Lower leg skin (tissue), 4 donors: ENCODE results near the gene NOC4L. TPM values are rescaled to one million over a fixed set of nuclear protein-coding genes. Genes with fewer than 3 reads are reported as not detected.
"Not testable (repeated sequence)": the region's sequence is repeated elsewhere in the genome, so short reads cannot be mapped to it uniquely, and the experiment has no call there.

Experiments
- DNase-seq, 2 donors: peaks; one replicate each; pipeline ENCODE4 v3.0.0-alpha.2; 2019; ENCODE audit warnings: low spot score in 2 of 2
- H3K4me3 ChIP-seq: fragments of 200-600 bp; sonication (generic); 2 replicates; pipeline ENCODE4 v1.5.1; 2017; ENCODE audit warnings: mild to moderate bottlenecking, low read depth; ENCODE audit not compliant: poor library complexity, severe bottlenecking
- CTCF ChIP-seq, 3 donors: fragments of 450-650 bp; IDR thresholded peaks; one replicate each; pipeline ENCODE4 v1.5.1; 2016; ENCODE audit warnings: antibody characterized with exemption in 3 of 3, mild to moderate bottlenecking in 3 of 3, moderate library complexity in 2 of 3
- POLR2A ChIP-seq, 2 donors: fragments of 450-650 bp; IDR thresholded peaks; one replicate each; pipeline ENCODE4 v1.6.1; 2016 to 2017; ENCODE audit warnings: antibody characterized with exemption in 2 of 2, mild to moderate bottlenecking in 1 of 2, moderate library complexity in 1 of 2
- WGBS, 2 donors: methylation state at CpG; one replicate each; pipeline ENCODE4 v1.1.5; 2018; 5-methylcytosine and 5-hydroxymethylcytosine counted together
- intact Hi-C: fragments of 100-400 bp; cut with DNase I; formaldehyde crosslinking; loops from one replicate; pipeline ENCODE4 v1.15.0; 2023; ENCODE audit warnings: low total_unique reads
- total RNA-seq, 4 donors: library from RNA; depleted of rRNA; stranded (reverse); fragments of >200 nt; gene quantifications; one replicate each; pipeline ENCODE4 v1.1.0, GENCODE V29; 2016

Gene NOC4L
- total RNA-seq, 4 donors from 2014 or later: 7.3 to 17.7 (median 14.1) TPM

GRCh38 chr12:132194556-132194955 lies 50.3 kb downstream of the NOC4L start:
- 53 to 56% methylated on average over 8 of the region's 8 CpGs for WGBS, 2 donors
- intact Hi-C loops: no loop called here

GRCh38 chr12:132195242-132195641 lies 51.0 kb downstream of the NOC4L start:
- DNase-seq, intact Hi-C loops, H3K4me3 ChIP-seq: not testable (repeated sequence)
- 53 to 76% methylated on average over 12 of the region's 12 CpGs for WGBS, 2 donors

More at GRCh38 chr12:132194556-132194955, 50.3 kb downstream of the NOC4L start:
- no peak for DNase-seq
- TF ChIP-seq POLR2A (IDR thresholded peaks at IDR 0.05) (no peak), CTCF (IDR thresholded peaks at IDR 0.05) (no peak)
- no peak overlapping the region for H3K4me3 ChIP-seq

GRCh38 chr12:132196038-132196872 lies 52.0 kb downstream of the NOC4L start:
- no peak for TF ChIP-seq POLR2A (IDR thresholded peaks at IDR 0.05)
- intact Hi-C loops: no loop called here
- no peak overlapping the region for H3K4me3 ChIP-seq
- DNase-seq: no peak
- 72 to 78% methylated on average over 29 to 31 of the region's 32 CpGs for WGBS, 2 donors

GRCh38 chr12:132196873-132197390 lies 52.7 kb downstream of the NOC4L start:
- DNase-seq: no peak
- WGBS, 2 donors: 93 to 94% methylated on average over 14 to 20 of the region's 22 CpGs
- intact Hi-C loops: no loop called here
- no peak for TF ChIP-seq POLR2A (IDR thresholded peaks at IDR 0.05)
- TF ChIP-seq CTCF (IDR thresholded peaks at IDR 0.05): no peak
- no peak overlapping the region for H3K4me3 ChIP-seq

GRCh38 chr12:132197581-132198354 lies 53.5 kb downstream of the NOC4L start:
- intact Hi-C loops: no loop called here
- TF ChIP-seq POLR2A (IDR thresholded peaks at IDR 0.05) (no peak), CTCF (IDR thresholded peaks at IDR 0.05) (no peak)
- H3K4me3 ChIP-seq: no peak overlapping the region
- WGBS, 2 donors: 82 to 92% methylated on average over 20 to 42 of the region's 44 CpGs
- DNase-seq: no peak

- H3K4me3 ChIP-seq: no peak overlapping the region
- DNase-seq: no peak
- 75 to 91% methylated on average over 10 to 15 of the region's 18 CpGs for WGBS, 2 donors
- intact Hi-C loops: no loop called here
- no peak for TF ChIP-seq POLR2A (IDR thresholded peaks at IDR 0.05)
- TF ChIP-seq CTCF (IDR thresholded peaks at IDR 0.05): no peak
Observed at GRCh38 chr12:132199101-132199500, 54.8 kb downstream of the NOC4L start.
